OCI-LY7 (cell line): ENCODE data around the gene SHISAL1. TPM values are rescaled to one million over a fixed set of nuclear protein-coding genes. Genes with fewer than 3 reads are reported as not detected.

Experiments
- BruUV-seq: library from RNA; stranded (reverse); fragments of 400-500 nt; replicated peaks from 2 replicates; lab custom pipeline; 2021; lab: Mats Ljungman, UMichigan
- CTCF ChIA-PET: fragments of 300-600 bp; sonication (Branson Sonifier 250); formaldehyde crosslinking; loops from one replicate; lab custom pipeline; 2022; ENCODE audit warnings: antibody characterized with exemption; ENCODE audit not compliant: unreplicated experiment; lab: Charles Lee
- POLR2A ChIA-PET: fragments of 300-600 bp; sonication (Branson Sonifier 250); formaldehyde crosslinking; loops from one replicate; lab custom pipeline; 2022; ENCODE audit warnings: antibody characterized with exemption; lab: Charles Lee
- DNase-seq: peaks from one replicate; pipeline ENCODE4 v3.0.0-alpha.2; 2015; ENCODE audit warnings: low spot score
- H2AFZ ChIP-seq: fragments of 200-600 bp; sonication (generic), shearing (Covaris generic); 2 replicates; pipeline ENCODE4 v1.6.1; 2014; ENCODE audit warnings: mild to moderate bottlenecking, antibody characterized with exemption, low read length, moderate library complexity
- H3K27ac ChIP-seq: fragments of 200-600 bp; sonication (generic); 2 replicates; pipeline ENCODE4 v1.5.1; 2014; ENCODE audit warnings: mixed run types, low read depth, mild to moderate bottlenecking, moderate library complexity, low read length, inconsistent platforms; ENCODE audit not compliant: poor library complexity, severe bottlenecking
- H3K36me3 ChIP-seq: fragments of 200-600 bp; sonication (generic); 2 replicates; pipeline ENCODE4 v1.6.1; 2014; ENCODE audit warnings: mild to moderate bottlenecking, antibody characterized with exemption, low read length, moderate library complexity, mixed read lengths; ENCODE audit not compliant: insufficient read depth
- H3K4me1 ChIP-seq: fragments of 200-600 bp; sonication (generic); 2 replicates; pipeline ENCODE4 v1.5.1; 2014; ENCODE audit warnings: mild to moderate bottlenecking, low read length; ENCODE audit not compliant: insufficient read depth, poor library complexity, severe bottlenecking
- H3K4me2 ChIP-seq: fragments of 200-600 bp; sonication (generic); 2 replicates; pipeline ENCODE4 v1.6.1; 2014; ENCODE audit warnings: mild to moderate bottlenecking, low read length
- H3K4me3 ChIP-seq: fragments of 200-600 bp; sonication (generic); 2 replicates; pipeline ENCODE4 v1.5.1; 2014; ENCODE audit warnings: mild to moderate bottlenecking, low read depth, low read length; ENCODE audit not compliant: poor library complexity, severe bottlenecking
- H3K79me2 ChIP-seq: fragments of 200-600 bp; sonication (generic); 2 replicates; pipeline ENCODE4 v1.6.1; 2016; ENCODE audit warnings: low read depth, mild to moderate bottlenecking, low read length, moderate library complexity, mixed read lengths; ENCODE audit not compliant: insufficient read depth
- H3K9me2 ChIP-seq: fragments of 200-600 bp; sonication (generic); 2 replicates; pipeline ENCODE4 v1.6.1; 2016; ENCODE audit warnings: mild to moderate bottlenecking, low read length, mixed read lengths; ENCODE audit not compliant: insufficient read depth
- H3K9me3 ChIP-seq: fragments of 200-600 bp; sonication (generic); 2 replicates; pipeline ENCODE4 v1.6.1; 2014; ENCODE audit warnings: mild to moderate bottlenecking, mixed run types, low read length, mixed read lengths
- H4K20me1 ChIP-seq: fragments of 200-600 bp; sonication (generic); 2 replicates; pipeline ENCODE4 v1.6.1; 2014; ENCODE audit warnings: mild to moderate bottlenecking, antibody characterized with exemption, low read length, moderate library complexity, mixed read lengths; ENCODE audit not compliant: insufficient read depth
- EZH2phosphoT487 ChIP-seq: fragments of 200-600 bp; sonication (generic); IDR thresholded peaks from 2 replicates; pipeline ENCODE4 v1.6.1; 2018; ENCODE audit warnings: low read depth, borderline replicate concordance, mild to moderate bottlenecking, mixed run types, antibody characterized with exemption, low read length, moderate library complexity, mixed read lengths
- intact Hi-C: fragments of 100-400 bp; cut with micrococcal nuclease; formaldehyde crosslinking; loops from one replicate; pipeline ENCODE4 v1.10.0; 2022; ENCODE audit not compliant: unreplicated experiment
- total RNA-seq, 2 experiments: library from RNA; depleted of rRNA in 1 of 2; stranded (reverse); fragments of >200 nt in 1 of 2; shearing (Covaris generic) in 1 of 2; gene quantifications; 2 replicates each; pipeline ENCODE4 v1.2.3, GENCODE V29; 2014 to 2022
- TF ChIP-seq, protein P1 (sequence below): fragments of 200-600 bp; sonication (generic); conservative IDR thresholded peaks from 2 replicates; pipeline ENCODE4 v1.5.1; 2014; ENCODE audit warnings: mild to moderate bottlenecking, antibody characterized with exemption, low read length, moderate library complexity, mixed read lengths

The SHISAL1 gene
- total RNA-seq, 2 experiments from 2014 or later: not detected

DNA sequence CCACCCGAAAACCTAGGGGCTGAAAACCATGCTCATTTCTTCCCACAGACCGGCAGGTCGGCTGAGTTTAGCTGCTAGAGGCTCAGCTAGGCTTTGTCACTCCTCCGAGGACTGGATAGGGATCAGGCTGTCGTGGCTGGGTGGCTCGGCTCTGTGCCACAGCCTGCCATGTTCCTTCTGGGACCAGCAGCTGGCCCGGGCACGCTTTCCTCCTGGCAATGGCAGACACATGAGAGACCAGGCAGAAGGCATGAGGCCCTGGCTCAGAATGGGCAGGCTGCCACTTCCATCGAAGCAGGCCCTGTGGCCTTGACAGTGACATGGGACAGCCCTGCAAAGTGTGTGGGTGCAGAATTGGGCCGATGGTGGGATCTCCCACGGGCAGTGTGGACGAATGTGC lies 111.1 kb downstream of the SHISAL1 start:
- BruUV-seq: no TSS peak
- Histone ChIP-seq H3K36me3 (no peaks in the 10 kb centered on the region), H3K4me2 (no peak overlapping the region), H3K4me3 (no peak overlapping the region), H3K79me2 (no peaks in the 10 kb centered on the region), H3K9me3 (no peaks in the 10 kb centered on the region), H4K20me1 (no peaks in the 10 kb centered on the region), H2AFZ (no peak overlapping the region), H3K4me1 (peaks cover 17% of the 10 kb centered on the region), H3K9me2 (no peaks in the 10 kb centered on the region), H3K27ac (no peak overlapping the region)
- TF ChIP-seq, protein P1, sequence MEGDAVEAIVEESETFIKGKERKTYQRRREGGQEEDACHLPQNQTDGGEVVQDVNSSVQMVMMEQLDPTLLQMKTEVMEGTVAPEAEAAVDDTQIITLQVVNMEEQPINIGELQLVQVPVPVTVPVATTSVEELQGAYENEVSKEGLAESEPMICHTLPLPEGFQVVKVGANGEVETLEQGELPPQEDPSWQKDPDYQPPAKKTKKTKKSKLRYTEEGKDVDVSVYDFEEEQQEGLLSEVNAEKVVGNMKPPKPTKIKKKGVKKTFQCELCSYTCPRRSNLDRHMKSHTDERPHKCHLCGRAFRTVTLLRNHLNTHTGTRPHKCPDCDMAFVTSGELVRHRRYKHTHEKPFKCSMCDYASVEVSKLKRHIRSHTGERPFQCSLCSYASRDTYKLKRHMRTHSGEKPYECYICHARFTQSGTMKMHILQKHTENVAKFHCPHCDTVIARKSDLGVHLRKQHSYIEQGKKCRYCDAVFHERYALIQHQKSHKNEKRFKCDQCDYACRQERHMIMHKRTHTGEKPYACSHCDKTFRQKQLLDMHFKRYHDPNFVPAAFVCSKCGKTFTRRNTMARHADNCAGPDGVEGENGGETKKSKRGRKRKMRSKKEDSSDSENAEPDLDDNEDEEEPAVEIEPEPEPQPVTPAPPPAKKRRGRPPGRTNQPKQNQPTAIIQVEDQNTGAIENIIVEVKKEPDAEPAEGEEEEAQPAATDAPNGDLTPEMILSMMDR: no peak
- TF ChIP-seq EZH2phosphoT487: no peak
- POLR2A ChIA-PET: no interaction called here
- no peak for DNase-seq
- intact Hi-C loops: no loop called here
- CTCF ChIA-PET: no interaction called here

DNA sequence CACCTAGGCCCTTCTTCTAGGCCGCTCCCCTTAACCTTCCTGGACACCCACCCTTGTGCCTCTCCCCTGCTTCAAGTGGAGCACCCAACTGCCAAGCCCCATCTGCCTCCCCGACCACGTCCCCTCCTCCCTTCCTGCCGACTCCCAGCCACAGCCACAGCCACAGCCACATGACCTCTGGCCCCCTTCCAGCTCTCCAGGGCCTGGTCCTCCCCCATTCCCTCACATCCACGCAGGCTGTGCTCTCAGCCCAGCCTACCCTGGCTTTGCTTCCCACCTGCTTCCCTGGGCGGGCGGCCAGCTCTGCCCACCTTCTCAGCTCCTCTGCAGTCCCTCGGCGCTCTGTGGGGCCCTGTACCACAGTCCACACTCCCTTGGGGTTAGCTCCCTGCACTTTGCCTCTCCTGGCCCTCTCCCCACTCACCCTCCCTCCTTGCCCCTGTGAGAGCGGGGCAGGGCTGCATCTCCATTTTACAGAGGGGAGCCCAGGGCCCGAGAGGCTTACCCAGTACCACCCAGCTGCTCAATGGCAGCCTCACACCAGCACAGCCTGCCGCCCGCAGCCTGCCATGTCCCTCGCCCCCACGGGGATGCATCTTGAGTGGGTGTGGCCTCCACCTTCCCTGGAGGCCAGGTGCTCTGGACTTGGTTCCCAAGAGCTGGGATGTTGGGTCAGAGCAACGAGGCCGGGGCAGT lies 111.7 kb downstream of the SHISAL1 start:
- no peak overlapping the region for H3K4me3 ChIP-seq
- no peaks in the 10 kb centered on the region for H3K9me2 ChIP-seq
- CTCF ChIA-PET: no interaction called here
- H2AFZ ChIP-seq: no peak overlapping the region
- no peaks in the 10 kb centered on the region for H3K9me3 ChIP-seq
- intact Hi-C loops: no loop called here
- no peak for DNase-seq
- no peaks in the 10 kb centered on the region for H4K20me1 ChIP-seq
- no peak for TF ChIP-seq EZH2phosphoT487
- no peaks in the 10 kb centered on the region for H3K36me3 ChIP-seq
- BruUV-seq: no TSS peak
- no peaks in the 10 kb centered on the region for H3K79me2 ChIP-seq
- H3K4me2 ChIP-seq: no peak overlapping the region
- POLR2A ChIA-PET: no interaction called here
- H3K4me1 ChIP-seq: peaks cover 17% of the 10 kb centered on the region
- H3K27ac ChIP-seq: no peak overlapping the region

DNA sequence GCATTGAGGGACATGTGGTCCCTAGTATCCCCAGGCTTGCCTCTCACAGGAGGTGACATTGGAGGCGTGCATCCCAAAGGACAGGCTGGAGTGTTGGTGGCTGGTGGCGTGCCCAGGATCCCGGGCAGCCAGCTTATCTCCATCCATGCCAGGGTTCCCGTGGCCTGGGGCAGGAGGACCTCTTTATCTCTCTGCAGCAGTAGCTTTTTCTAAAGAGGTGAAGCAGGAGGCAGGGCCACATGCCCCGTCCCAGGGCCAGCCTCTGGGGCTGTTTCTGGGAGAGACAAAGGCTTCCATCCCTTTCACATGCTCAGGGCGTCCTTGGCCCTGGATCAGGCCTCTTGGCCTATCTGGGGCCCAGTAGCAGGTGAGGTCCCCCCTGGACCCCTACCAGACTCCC lies 112.3 kb downstream of the SHISAL1 start:
- CTCF ChIA-PET: no interaction called here
- DNase-seq: no peak
- no peaks in the 10 kb centered on the region for H3K9me3 ChIP-seq
- no peaks in the 10 kb centered on the region for H3K36me3 ChIP-seq
- no peaks in the 10 kb centered on the region for H3K79me2 ChIP-seq
- no peak overlapping the region for H2AFZ ChIP-seq
- H3K9me2 ChIP-seq: no peaks in the 10 kb centered on the region
- H4K20me1 ChIP-seq: no peaks in the 10 kb centered on the region
- BruUV-seq: no TSS peak
- intact Hi-C loops: no loop called here
- no peak overlapping the region for H3K27ac ChIP-seq
- TF ChIP-seq, protein P1: no peak
- no peak for TF ChIP-seq EZH2phosphoT487
- H3K4me2 ChIP-seq: no peak overlapping the region
- no peak overlapping the region for H3K4me3 ChIP-seq
- peaks cover 19% of the 10 kb centered on the region for H3K4me1 ChIP-seq
- POLR2A ChIA-PET: no interaction called here
